Measurements from ENCODE around the gene TRAPPC12. TPM values are rescaled to one million over a fixed set of nuclear protein-coding genes. Genes with fewer than 3 reads are reported as not detected.

TRAPPC12 gene
- total RNA-seq, 4 donors from 2014 or later = 36.6 to 57.4 (median 53.1) TPM

DNA sequence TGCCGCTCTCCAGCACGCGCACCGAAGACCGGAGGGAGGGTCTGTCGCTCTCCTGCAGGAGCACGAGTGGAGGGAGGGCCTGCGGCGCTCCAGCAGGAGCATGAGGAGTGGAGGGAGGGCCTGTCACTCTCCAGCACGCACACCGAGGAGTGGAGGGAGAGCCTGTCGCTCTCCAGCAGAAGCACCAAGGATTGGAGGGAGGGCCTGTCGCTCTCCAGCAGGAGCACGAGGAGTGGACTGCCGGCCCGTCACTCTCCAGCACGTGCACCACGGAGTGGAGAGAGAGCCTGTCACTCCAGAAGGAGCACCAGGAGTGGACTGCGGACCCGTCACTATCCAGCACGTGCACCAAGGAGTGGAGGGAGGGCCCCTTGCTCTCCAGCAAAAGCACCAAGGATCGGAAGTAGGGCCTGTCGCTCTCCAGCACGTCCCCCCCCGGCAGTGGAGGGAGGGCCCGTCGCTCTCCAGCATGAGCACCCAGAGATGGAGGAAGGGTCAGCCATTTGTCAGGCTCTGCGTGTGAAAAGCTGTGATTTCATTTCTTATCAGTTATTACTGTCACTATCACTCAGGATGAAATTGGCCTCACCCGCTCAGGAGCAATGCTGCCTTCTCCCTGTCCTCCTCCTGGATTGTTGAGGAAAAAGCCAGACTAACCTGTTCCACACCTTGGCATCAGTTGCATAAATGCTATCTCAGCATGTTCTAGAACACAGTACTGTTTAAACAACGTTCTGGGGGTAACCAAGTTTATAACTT, 103.9 kb downstream of the TRAPPC12 start:
- Histone ChIP-seq H3K36me3 (peaks cover 0 to 18% of the 10 kb centered on the region in 2 donors), H3K27me3 (no peaks in the 10 kb centered on the region), H3K4me3 (no peak overlapping the region), H3K9me3 (no peaks in the 10 kb centered on the region), H3K27ac (no peak overlapping the region), H3K4me1 (peaks cover 4 to 12% of the 10 kb centered on the region in 2 donors)
- no peak for DNase-seq
- intact Hi-C loops (cut with DNase I; ENCODE audit: low total_unique reads) = no loop called here
- in situ Hi-C loops (cut with MboI; ENCODE audit: low sequenced_read_pairs in 4 of 4) = no loop called here
- ATAC-seq = peak in 1 of 2 donors; percentile 27
- no peak for TF ChIP-seq POLR2A (IDR thresholded peaks at IDR 0.05)
- TF ChIP-seq, protein P1, sequence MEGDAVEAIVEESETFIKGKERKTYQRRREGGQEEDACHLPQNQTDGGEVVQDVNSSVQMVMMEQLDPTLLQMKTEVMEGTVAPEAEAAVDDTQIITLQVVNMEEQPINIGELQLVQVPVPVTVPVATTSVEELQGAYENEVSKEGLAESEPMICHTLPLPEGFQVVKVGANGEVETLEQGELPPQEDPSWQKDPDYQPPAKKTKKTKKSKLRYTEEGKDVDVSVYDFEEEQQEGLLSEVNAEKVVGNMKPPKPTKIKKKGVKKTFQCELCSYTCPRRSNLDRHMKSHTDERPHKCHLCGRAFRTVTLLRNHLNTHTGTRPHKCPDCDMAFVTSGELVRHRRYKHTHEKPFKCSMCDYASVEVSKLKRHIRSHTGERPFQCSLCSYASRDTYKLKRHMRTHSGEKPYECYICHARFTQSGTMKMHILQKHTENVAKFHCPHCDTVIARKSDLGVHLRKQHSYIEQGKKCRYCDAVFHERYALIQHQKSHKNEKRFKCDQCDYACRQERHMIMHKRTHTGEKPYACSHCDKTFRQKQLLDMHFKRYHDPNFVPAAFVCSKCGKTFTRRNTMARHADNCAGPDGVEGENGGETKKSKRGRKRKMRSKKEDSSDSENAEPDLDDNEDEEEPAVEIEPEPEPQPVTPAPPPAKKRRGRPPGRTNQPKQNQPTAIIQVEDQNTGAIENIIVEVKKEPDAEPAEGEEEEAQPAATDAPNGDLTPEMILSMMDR (IDR thresholded peaks at IDR 0.05 in 4 of 5, conservative IDR thresholded peaks at IDR 0.05 in 1 of 5) = no peak

DNA sequence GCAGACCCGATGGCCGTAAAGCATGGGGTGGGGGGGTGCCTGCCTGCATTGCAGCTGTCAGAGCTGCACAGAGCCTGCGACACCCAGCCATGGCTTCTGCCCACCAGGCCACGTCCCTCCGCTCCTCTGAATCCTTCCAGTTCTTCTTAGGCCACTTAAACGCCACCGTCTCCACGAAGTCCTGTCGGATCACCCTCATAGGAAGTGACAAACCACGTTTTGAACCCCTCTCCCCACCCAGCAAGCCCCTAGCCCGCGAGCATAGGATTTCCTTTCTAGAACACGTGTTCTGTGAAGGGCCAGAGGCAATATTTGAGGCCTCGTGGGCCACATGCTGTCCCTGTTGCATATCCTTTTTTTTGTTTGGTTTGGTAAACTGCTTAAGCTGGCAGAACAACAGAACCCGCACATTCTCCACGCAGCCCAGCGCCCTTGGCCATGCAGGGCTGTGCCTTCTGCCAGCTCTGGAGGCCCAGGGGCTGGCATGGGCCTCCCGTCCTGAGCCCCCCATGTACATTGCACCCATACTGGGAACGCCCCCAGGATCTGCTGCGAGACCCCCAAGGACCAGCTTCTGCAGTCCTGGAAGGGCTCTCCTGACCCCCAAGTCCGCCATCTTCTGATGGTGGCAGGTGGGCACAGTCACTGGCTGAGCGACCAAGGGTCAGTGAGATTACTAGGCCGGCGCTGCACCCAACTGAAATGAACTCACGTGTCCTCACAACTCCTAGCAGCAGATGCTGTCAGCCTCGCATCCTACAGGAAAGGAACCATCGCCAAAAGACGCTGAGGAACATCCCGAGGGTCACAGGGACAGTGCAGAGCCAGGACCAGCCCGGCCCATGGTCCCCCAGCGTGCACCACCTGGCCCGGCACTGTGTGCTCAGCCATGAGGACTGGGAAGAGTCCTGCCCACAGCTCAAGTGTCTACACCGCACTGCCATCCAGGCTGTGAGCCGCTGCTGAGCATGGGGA, 104.8 kb downstream of the TRAPPC12 start:
- DNase-seq (no peak), ATAC-seq (no peak)
- in situ Hi-C loops (cut with MboI; ENCODE audit: low sequenced_read_pairs in 4 of 4) = no loop called here
- intact Hi-C loops (cut with DNase I; ENCODE audit: low total_unique reads) = no loop called here
- Histone ChIP-seq H3K4me1 (peaks cover 4 to 12% of the 10 kb centered on the region in 2 donors), H3K36me3 (peaks cover 0 to 11% of the 10 kb centered on the region in 2 donors), H3K27ac (no peak overlapping the region), H3K4me3 (no peak overlapping the region), H3K9me3 (no peaks in the 10 kb centered on the region), H3K27me3 (no peaks in the 10 kb centered on the region)
- TF ChIP-seq, protein P1 (IDR thresholded peaks at IDR 0.05 in 4 of 5, conservative IDR thresholded peaks at IDR 0.05 in 1 of 5) = no peak
- TF ChIP-seq POLR2A (IDR thresholded peaks at IDR 0.05) = no peak

DNA sequence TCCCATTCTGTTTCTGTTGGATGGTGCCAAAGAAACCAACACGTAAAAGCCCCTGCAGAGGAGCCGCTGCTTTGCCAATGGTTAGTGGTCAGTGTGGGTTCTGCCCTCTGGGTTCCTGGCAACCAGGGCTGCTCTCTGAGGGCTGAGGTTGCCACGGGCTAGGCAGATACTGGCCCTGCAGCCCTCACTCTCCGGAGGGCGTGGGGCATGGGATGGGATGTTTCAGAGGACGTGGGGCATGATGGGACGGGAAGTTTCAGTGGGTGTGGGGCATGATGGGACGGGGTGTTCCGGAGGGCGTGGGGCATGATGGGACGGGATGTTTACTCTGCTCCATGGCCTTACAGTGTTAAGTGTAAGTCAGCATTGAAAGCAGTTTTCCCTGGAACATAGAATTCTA, 105.7 kb downstream of the TRAPPC12 start:
- TF ChIP-seq, protein P1 (IDR thresholded peaks at IDR 0.05 in 4 of 5, conservative IDR thresholded peaks at IDR 0.05 in 1 of 5) = no peak
- no peak for TF ChIP-seq POLR2A (IDR thresholded peaks at IDR 0.05)
- peaks cover 0 to 5% of the 10 kb centered on the region in 2 donors for H3K36me3 ChIP-seq
- no peaks in the 10 kb centered on the region for H3K27me3 ChIP-seq
- DNase-seq (no peak), ATAC-seq (no peak)
- H3K27ac ChIP-seq = no peak overlapping the region
- H3K9me3 ChIP-seq = no peaks in the 10 kb centered on the region
- intact Hi-C loops (cut with DNase I; ENCODE audit: low total_unique reads) (no loop called here), in situ Hi-C loops (cut with MboI; ENCODE audit: low sequenced_read_pairs in 4 of 4) (no loop called here)
- H3K4me3 ChIP-seq = no peak overlapping the region
- H3K4me1 ChIP-seq = peaks cover 4 to 12% of the 10 kb centered on the region in 2 donors

DNA sequence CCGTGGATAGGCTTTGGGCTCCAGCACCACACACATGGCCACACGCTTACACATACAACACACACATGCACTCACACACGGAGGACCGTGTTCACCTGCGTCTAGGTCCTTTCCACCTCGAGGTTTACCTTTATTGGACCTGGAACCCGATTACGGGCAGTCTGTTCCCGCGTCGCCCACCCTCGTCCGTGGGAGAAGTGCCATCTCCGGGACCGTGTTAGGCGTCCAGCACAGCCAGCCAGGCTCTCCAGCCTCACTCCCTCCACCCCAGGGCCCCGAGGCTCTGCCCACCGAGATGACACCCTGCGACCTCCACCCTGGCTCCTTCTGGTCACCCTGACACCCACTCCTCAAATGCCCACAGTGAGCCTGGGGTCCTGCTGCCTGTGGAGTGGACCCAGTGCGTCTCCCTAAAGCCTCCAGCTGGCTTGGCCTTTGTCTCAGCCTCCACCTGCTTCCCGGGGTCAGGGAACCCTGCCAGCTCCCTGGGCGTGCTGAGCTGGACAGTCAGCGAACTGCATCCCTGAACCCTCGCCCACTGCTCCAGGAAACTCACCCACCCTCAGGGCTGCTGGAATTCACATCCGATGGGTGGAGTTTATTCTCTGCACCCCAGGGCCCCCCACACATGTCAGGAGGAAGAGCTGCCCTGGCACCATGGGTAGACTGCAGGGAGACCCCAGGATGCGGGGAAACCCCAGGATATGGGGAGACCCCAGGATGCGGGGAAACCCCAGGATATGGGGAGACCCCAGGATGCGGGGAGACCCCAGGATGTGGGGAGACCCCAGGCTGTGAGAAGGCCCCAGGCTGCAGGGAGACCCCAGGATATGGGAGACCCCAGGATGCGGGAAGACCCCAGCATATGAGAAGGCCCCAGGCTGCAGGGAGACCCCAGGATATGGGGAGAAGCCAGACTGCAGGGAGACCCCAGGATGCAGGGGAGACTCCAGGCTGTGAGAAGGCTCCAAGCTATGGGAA, 106.8 kb downstream of the TRAPPC12 start:
- intact Hi-C loops (cut with DNase I; ENCODE audit: low total_unique reads) (no loop called here), in situ Hi-C loops (cut with MboI; ENCODE audit: low sequenced_read_pairs in 4 of 4) (no loop called here)
- TF ChIP-seq, protein P1 (IDR thresholded peaks at IDR 0.05 in 4 of 5, conservative IDR thresholded peaks at IDR 0.05 in 1 of 5) = no peak
- no peak for TF ChIP-seq POLR2A (IDR thresholded peaks at IDR 0.05)
- Histone ChIP-seq H3K36me3 (peaks cover 0 to 5% of the 10 kb centered on the region in 2 donors), H3K9me3 (no peaks in the 10 kb centered on the region), H3K4me3 (no peak overlapping the region), H3K27me3 (no peaks in the 10 kb centered on the region), H3K27ac (no peak overlapping the region), H3K4me1 (peaks cover 4 to 12% of the 10 kb centered on the region in 2 donors)
- no peak for DNase-seq
- no peak for ATAC-seq
